Tibial artery (tissue), 4 donors: ENCODE measurements around the gene COQ2.

Source experiments
- DNase-seq, 2 donors: peaks; one replicate each; pipeline ENCODE4 v3.0.0-alpha.2; 2019
- H3K27ac ChIP-seq, 2 donors: fragments of 200-600 bp; sonication (generic) in 1 of 2; 1 replicate in 1 of 2; 2 replicates in 1 of 2; pipeline ENCODE4 v1.5.1; 2018 to 2019; ENCODE audit warnings: mild to moderate bottlenecking in 1 of 2
- H3K27me3 ChIP-seq, 2 donors: fragments of 200-600 bp; sonication (generic) in 1 of 2; one replicate each; pipeline versions ENCODE4 v1.5.1 to v1.6.0; 2016 to 2019
- H3K36me3 ChIP-seq, 3 donors: fragments of 200-600 bp; sonication (generic) in 2 of 3; one replicate each; pipeline ENCODE4 v1.5.1; 2016 to 2019; ENCODE audit warnings: mild to moderate bottlenecking in 2 of 3
- H3K4me1 ChIP-seq, 4 donors: fragments of 200-600 bp; sonication (generic) in 2 of 4; 1 replicate in 3 of 4; 2 replicates in 1 of 4; pipeline ENCODE4 v1.5.1; 2016 to 2019
- H3K4me3 ChIP-seq, 2 donors: fragments of 200-600 bp; sonication (generic) in 1 of 2; 1 replicate in 1 of 2; 2 replicates in 1 of 2; pipeline ENCODE4 v1.5.1; 2018 to 2019; ENCODE audit warnings: mild to moderate bottlenecking in 2 of 2
- H3K9me3 ChIP-seq, 3 donors: fragments of 200-600 bp; sonication (generic) in 1 of 3; one replicate each; pipeline ENCODE4 v1.5.1; 2016 to 2019
- CTCF ChIP-seq, 2 experiments: fragments of 200-600 bp in 1 of 2; fragments of 450-650 bp in 1 of 2; IDR thresholded peaks; one replicate each; pipeline ENCODE4 v1.5.1; 2017 to 2019; ENCODE audit warnings: antibody characterized with exemption in 2 of 2, mild to moderate bottlenecking in 1 of 2, moderate library complexity in 1 of 2
- intact Hi-C: fragments of 100-400 bp; cut with DNase I; formaldehyde crosslinking; loops from one replicate; pipeline ENCODE4 v1.15.0; 2023; ENCODE audit warnings: low total_unique reads

COQ2 gene

GRCh38 chr4:83224502-83225197, 59.9 kb downstream of the COQ2 start:
- no peak for DNase-seq
- H3K27ac ChIP-seq, result no peak overlapping the region
- no peaks in the 10 kb centered on the region for H3K36me3 ChIP-seq
- no peaks in the 10 kb centered on the region for H3K4me1 ChIP-seq
- no peak overlapping the region for H3K4me3 ChIP-seq
- intact Hi-C loops, result no loop called here
- no peaks in the 10 kb centered on the region for H3K9me3 ChIP-seq
- TF ChIP-seq CTCF (IDR thresholded peaks at IDR 0.05), result no peak
- no peaks in the 10 kb centered on the region for H3K27me3 ChIP-seq

- intact Hi-C loops, result no loop called here
- H3K9me3 ChIP-seq, result no peaks in the 10 kb centered on the region
- H3K4me1 ChIP-seq, result no peaks in the 10 kb centered on the region
- TF ChIP-seq CTCF (IDR thresholded peaks at IDR 0.05), result no peak
- no peaks in the 10 kb centered on the region for H3K36me3 ChIP-seq
- H3K27ac ChIP-seq, result no peak overlapping the region
- no peaks in the 10 kb centered on the region for H3K27me3 ChIP-seq
- DNase-seq, result no peak
- H3K4me3 ChIP-seq, result no peak overlapping the region
Observed at GRCh38 chr4:83223781-83224180, 60.8 kb downstream of the COQ2 start.

- Histone ChIP-seq H3K4me1 (no peaks in the 10 kb centered on the region), H3K27ac (no peak overlapping the region), H3K4me3 (no peak overlapping the region), H3K27me3 (no peaks in the 10 kb centered on the region), H3K36me3 (no peaks in the 10 kb centered on the region), H3K9me3 (no peaks in the 10 kb centered on the region)
- TF ChIP-seq CTCF (IDR thresholded peaks at IDR 0.05), result no peak
- intact Hi-C loops, result no loop called here
- no peak for DNase-seq
Observed at GRCh38 chr4:83221897-83222441, 62.6 kb downstream of the COQ2 start.

- peak in 1 of 2 donors; percentile 29 for DNase-seq
- Histone ChIP-seq H3K9me3 (no peaks in the 10 kb centered on the region), H3K36me3 (no peaks in the 10 kb centered on the region), H3K4me1 (no peaks in the 10 kb centered on the region), H3K4me3 (no peak overlapping the region), H3K27me3 (no peaks in the 10 kb centered on the region), H3K27ac (no peak overlapping the region)
- no peak for TF ChIP-seq CTCF (IDR thresholded peaks at IDR 0.05)
- intact Hi-C loops, result no loop called here
Observed at GRCh38 chr4:83219344-83220331, 65.0 kb downstream of the COQ2 start.

GRCh38 chr4:83217721-83218522, 66.7 kb downstream of the COQ2 start:
- H3K27ac ChIP-seq, result no peak overlapping the region
- DNase-seq, result no peak
- H3K4me3 ChIP-seq, result no peak overlapping the region
- H3K4me1 ChIP-seq, result no peaks in the 10 kb centered on the region
- TF ChIP-seq CTCF (IDR thresholded peaks at IDR 0.05), result no peak
- intact Hi-C loops, result no loop called here
- H3K9me3 ChIP-seq, result no peaks in the 10 kb centered on the region
- no peaks in the 10 kb centered on the region for H3K36me3 ChIP-seq
- H3K27me3 ChIP-seq, result no peaks in the 10 kb centered on the region
